Keratinocyte (primary cell): ENCODE measurements around the gene HDDC2. TPM values are rescaled to one million over a fixed set of nuclear protein-coding genes. Genes with fewer than 3 reads are reported as not detected.

Source experiments
- DNase-seq: peaks from one replicate; pipeline ENCODE4 v3.0.0-alpha.2; 2011; ENCODE audit warnings: low read depth, missing footprints, low spot score
- FAIRE-seq: peaks from 2 replicates; lab custom pipeline; 2011; peaks lifted over from hg19 to GRCh38; lab: Jason Lieb, UNC
- H2AFZ ChIP-seq: 2 replicates; pipeline ENCODE4 v1.6.0; 2012; ENCODE audit warnings: low read length, control low read depth, inconsistent platforms; ENCODE audit not compliant: control insufficient read depth
- H3K27ac ChIP-seq: 2 replicates; pipeline ENCODE4 v1.5.1; 2011; ENCODE audit warnings: low read length; ENCODE audit not compliant: control insufficient read depth, insufficient read depth
- H3K27me3 ChIP-seq: 3 replicates; pipeline ENCODE4 v1.6.0; 2011; ENCODE audit warnings: low read length; ENCODE audit not compliant: control insufficient read depth, insufficient read depth; ENCODE audit errors: extremely low read depth
- H3K36me3 ChIP-seq, 2 experiments: 2 replicates in 1 of 2; 3 replicates in 1 of 2; pipeline ENCODE4 v1.5.1; 2011; ENCODE audit warnings: low read length in 2 of 2, mild to moderate bottlenecking in 1 of 2; ENCODE audit not compliant: control insufficient read depth in 2 of 2, insufficient read depth in 2 of 2; ENCODE audit errors: extremely low read depth in 1 of 2
- H3K4me1 ChIP-seq: 3 replicates; pipeline ENCODE4 v1.5.1; 2011; ENCODE audit warnings: low read length; ENCODE audit not compliant: control insufficient read depth, insufficient read depth; ENCODE audit errors: extremely low read depth
- H3K4me2 ChIP-seq: 3 replicates; pipeline ENCODE4 v1.6.0; 2011; ENCODE audit warnings: low read depth, low read length; ENCODE audit not compliant: control insufficient read depth, insufficient read depth; ENCODE audit errors: extremely low read depth
- H3K4me3 ChIP-seq, 3 experiments: fragments of 200-600 bp in 1 of 3; sonication (generic) in 1 of 3; 2 replicates in 2 of 3; 3 replicates in 1 of 3; pipeline ENCODE4 v1.5.1; 2011 to 2016; ENCODE audit warnings: low read length in 3 of 3, mild to moderate bottlenecking in 3 of 3, control low read depth in 2 of 3, inconsistent platforms in 1 of 3, low read depth in 1 of 3, mixed read lengths in 1 of 3, mixed run types in 1 of 3, moderate library complexity in 1 of 3; ENCODE audit not compliant: control insufficient read depth in 2 of 3, insufficient read depth in 2 of 3; ENCODE audit errors: extremely low read depth in 1 of 3
- H3K79me2 ChIP-seq: 2 replicates; pipeline ENCODE4 v1.6.0; 2012; ENCODE audit warnings: low read length; ENCODE audit not compliant: control insufficient read depth, insufficient read depth
- H3K9ac ChIP-seq: 3 replicates; pipeline ENCODE4 v1.6.0; 2011; ENCODE audit warnings: low read length; ENCODE audit not compliant: control insufficient read depth, insufficient read depth; ENCODE audit errors: extremely low read depth
- H3K9me1 ChIP-seq: 3 replicates; pipeline ENCODE4 v1.6.0; 2011; ENCODE audit warnings: low read length; ENCODE audit not compliant: control insufficient read depth, insufficient read depth; ENCODE audit errors: extremely low read depth
- H3K9me3 ChIP-seq: 2 replicates; pipeline ENCODE4 v1.5.1; 2012; ENCODE audit warnings: low read depth, low read length; ENCODE audit not compliant: control insufficient read depth
- H4K20me1 ChIP-seq: 3 replicates; pipeline ENCODE4 v1.6.0; 2011; ENCODE audit warnings: low read length; ENCODE audit not compliant: control insufficient read depth, insufficient read depth; ENCODE audit errors: extremely low read depth
- EZH2 ChIP-seq: IDR thresholded peaks from one replicate; pipeline ENCODE4 v1.6.1; 2012; ENCODE audit warnings: inconsistent platforms, mild to moderate bottlenecking, low read length, moderate library complexity
- dilution Hi-C: fragments of 300-500 bp; cut with MboI; formaldehyde crosslinking; loops from one replicate; pipeline ENCODE4 v1.7.0; 2020; ENCODE audit warnings: low sequenced_read_pairs; ENCODE audit not compliant: extremely low pct_ligation_motif_present
- polyA plus RNA-seq, 5 experiments: library from polyadenylated mRNA; depleted of rRNA in 3 of 5; stranded (reverse) in 3 of 5; stranded (forward) in 1 of 5; unstranded in 1 of 5; fragments of >200 nt; gene quantifications; 1 replicate in 1 of 5; 2 replicates in 3 of 5; 3 replicates in 1 of 5; pipeline versions ENCODE4 v1.2.1 to v1.2.3, GENCODE V29; 2011 to 2012; ENCODE audit warnings: missing spikeins in 2 of 5, low read depth in 1 of 5, low replicate concordance in 1 of 5
- TF ChIP-seq, protein P1 (sequence below), 3 experiments: IDR thresholded peaks in 1 of 3; conservative IDR thresholded peaks in 1 of 3; optimal IDR thresholded peaks in 1 of 3; 2 replicates in 2 of 3; 3 replicates in 1 of 3; pipeline versions ENCODE3 to v1.5.1; 2011; ENCODE audit warnings: low read length in 3 of 3, mild to moderate bottlenecking in 3 of 3, moderate library complexity in 2 of 3, control low read depth in 1 of 3, inconsistent platforms in 1 of 3; ENCODE audit not compliant: insufficient read depth in 2 of 3; ENCODE audit errors: extremely low read depth in 1 of 3

Gene HDDC2
- polyA plus RNA-seq, 1 donor (not counting 4 experiments of a cell fraction or from before 2014, with no cell fraction given), result 75.8 TPM

DNA sequence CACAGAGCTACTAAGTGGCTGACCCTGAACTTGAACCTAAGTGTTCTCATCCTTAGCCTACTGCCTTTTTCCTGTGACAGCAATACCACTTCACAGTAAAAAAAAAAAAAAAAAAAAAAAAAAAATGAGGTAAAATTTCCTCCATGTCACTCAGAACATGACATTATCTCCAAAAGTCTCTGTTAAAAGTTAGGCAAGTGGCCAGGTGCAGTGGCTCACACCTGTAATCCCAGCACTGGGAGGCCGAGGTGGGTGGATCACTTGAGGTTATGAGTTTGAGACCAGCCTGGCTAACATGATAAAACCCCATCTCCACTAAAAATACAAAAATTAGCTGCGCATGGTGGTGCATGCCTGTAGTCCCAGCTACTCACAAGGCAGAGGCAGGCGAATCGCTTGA, 11.2 kb upstream of the HDDC2 start:
- dilution Hi-C loops, result no loop called here
- Histone ChIP-seq H3K9ac (no peak overlapping the region), H4K20me1 (no peaks in the 10 kb centered on the region), H3K4me3 (no peak overlapping the region), H2AFZ (no peak overlapping the region), H3K9me3 (no peaks in the 10 kb centered on the region), H3K79me2 (no peaks in the 10 kb centered on the region), H3K4me2 (no peak overlapping the region), H3K9me1 (no peaks in the 10 kb centered on the region), H3K4me1 (no peaks in the 10 kb centered on the region), H3K27me3 (no peaks in the 10 kb centered on the region), H3K27ac (no peak overlapping the region), H3K36me3 (no peaks in the 10 kb centered on the region)
- DNase-seq, result no peak
- TF ChIP-seq, protein P1, sequence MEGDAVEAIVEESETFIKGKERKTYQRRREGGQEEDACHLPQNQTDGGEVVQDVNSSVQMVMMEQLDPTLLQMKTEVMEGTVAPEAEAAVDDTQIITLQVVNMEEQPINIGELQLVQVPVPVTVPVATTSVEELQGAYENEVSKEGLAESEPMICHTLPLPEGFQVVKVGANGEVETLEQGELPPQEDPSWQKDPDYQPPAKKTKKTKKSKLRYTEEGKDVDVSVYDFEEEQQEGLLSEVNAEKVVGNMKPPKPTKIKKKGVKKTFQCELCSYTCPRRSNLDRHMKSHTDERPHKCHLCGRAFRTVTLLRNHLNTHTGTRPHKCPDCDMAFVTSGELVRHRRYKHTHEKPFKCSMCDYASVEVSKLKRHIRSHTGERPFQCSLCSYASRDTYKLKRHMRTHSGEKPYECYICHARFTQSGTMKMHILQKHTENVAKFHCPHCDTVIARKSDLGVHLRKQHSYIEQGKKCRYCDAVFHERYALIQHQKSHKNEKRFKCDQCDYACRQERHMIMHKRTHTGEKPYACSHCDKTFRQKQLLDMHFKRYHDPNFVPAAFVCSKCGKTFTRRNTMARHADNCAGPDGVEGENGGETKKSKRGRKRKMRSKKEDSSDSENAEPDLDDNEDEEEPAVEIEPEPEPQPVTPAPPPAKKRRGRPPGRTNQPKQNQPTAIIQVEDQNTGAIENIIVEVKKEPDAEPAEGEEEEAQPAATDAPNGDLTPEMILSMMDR (optimal IDR thresholded peaks at IDR 0.05 in 1 of 3, IDR thresholded peaks at IDR 0.05 in 1 of 3, conservative IDR thresholded peaks at IDR 0.05 in 1 of 3; ENCODE audit: extremely low read depth in 1 of 3, insufficient read depth in 2 of 3, low read length in 3 of 3), result no peak
- TF ChIP-seq EZH2, result no peak
- FAIRE-seq, result no peak

GRCh38 chr6:125312478-125312877, 10.7 kb upstream of the HDDC2 start:
- no peak for TF ChIP-seq EZH2
- TF ChIP-seq, protein P1 (optimal IDR thresholded peaks at IDR 0.05 in 1 of 3, IDR thresholded peaks at IDR 0.05 in 1 of 3, conservative IDR thresholded peaks at IDR 0.05 in 1 of 3; ENCODE audit: extremely low read depth in 1 of 3, insufficient read depth in 2 of 3, low read length in 3 of 3), result no peak
- no peak overlapping the region for H3K4me3 ChIP-seq
- H3K9me1 ChIP-seq, result no peaks in the 10 kb centered on the region
- no peaks in the 10 kb centered on the region for H3K9me3 ChIP-seq
- H3K4me2 ChIP-seq, result no peak overlapping the region
- FAIRE-seq (no peak), DNase-seq (no peak)
- H4K20me1 ChIP-seq, result no peaks in the 10 kb centered on the region
- H3K27ac ChIP-seq, result no peak overlapping the region
- dilution Hi-C loops, result no loop called here
- H3K79me2 ChIP-seq, result no peaks in the 10 kb centered on the region
- H3K9ac ChIP-seq, result no peak overlapping the region
- no peaks in the 10 kb centered on the region for H3K36me3 ChIP-seq
- H3K27me3 ChIP-seq, result no peaks in the 10 kb centered on the region
- no peaks in the 10 kb centered on the region for H3K4me1 ChIP-seq
- H2AFZ ChIP-seq, result no peak overlapping the region
